Tibial nerve (tissue), 4 donors: ENCODE measurements around the gene HES5.

Experiments
- EP300 ChIP-seq, 2 donors: sonication (generic); formaldehyde crosslinking; IDR thresholded peaks; one replicate each; pipeline ENCODE4 v1.6.1; 2017; ENCODE audit warnings: antibody characterized with exemption in 2 of 2, mild to moderate bottlenecking in 1 of 2
- POLR2A ChIP-seq, 2 donors: fragments of 450-650 bp; IDR thresholded peaks; one replicate each; pipeline ENCODE4 v1.6.1; 2017; ENCODE audit warnings: antibody characterized with exemption in 2 of 2, mild to moderate bottlenecking in 2 of 2, moderate library complexity in 2 of 2
- TF ChIP-seq, protein P1 (sequence below), 5 experiments: fragments of 200-600 bp in 3 of 5; fragments of 450-650 bp in 2 of 5; sonication (generic) in 3 of 5; IDR thresholded peaks; one replicate each; pipeline ENCODE4 v1.5.1; 2016 to 2019; ENCODE audit warnings: antibody characterized with exemption in 5 of 5, mild to moderate bottlenecking in 3 of 5, moderate library complexity in 2 of 5

- TF ChIP-seq POLR2A (IDR thresholded peaks at IDR 0.05) (no peak), EP300 (IDR thresholded peaks at IDR 0.05) (no peak)
- TF ChIP-seq, protein P1, sequence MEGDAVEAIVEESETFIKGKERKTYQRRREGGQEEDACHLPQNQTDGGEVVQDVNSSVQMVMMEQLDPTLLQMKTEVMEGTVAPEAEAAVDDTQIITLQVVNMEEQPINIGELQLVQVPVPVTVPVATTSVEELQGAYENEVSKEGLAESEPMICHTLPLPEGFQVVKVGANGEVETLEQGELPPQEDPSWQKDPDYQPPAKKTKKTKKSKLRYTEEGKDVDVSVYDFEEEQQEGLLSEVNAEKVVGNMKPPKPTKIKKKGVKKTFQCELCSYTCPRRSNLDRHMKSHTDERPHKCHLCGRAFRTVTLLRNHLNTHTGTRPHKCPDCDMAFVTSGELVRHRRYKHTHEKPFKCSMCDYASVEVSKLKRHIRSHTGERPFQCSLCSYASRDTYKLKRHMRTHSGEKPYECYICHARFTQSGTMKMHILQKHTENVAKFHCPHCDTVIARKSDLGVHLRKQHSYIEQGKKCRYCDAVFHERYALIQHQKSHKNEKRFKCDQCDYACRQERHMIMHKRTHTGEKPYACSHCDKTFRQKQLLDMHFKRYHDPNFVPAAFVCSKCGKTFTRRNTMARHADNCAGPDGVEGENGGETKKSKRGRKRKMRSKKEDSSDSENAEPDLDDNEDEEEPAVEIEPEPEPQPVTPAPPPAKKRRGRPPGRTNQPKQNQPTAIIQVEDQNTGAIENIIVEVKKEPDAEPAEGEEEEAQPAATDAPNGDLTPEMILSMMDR (IDR thresholded peaks at IDR 0.05): no peak
These were observed 9.3 kb upstream of the HES5 start for GRCh38 chr1:2539312-2539907.
